Osteoblast (primary cell): Measurements from ENCODE around the gene TMEM255B. TPM values are rescaled to one million over a fixed set of nuclear protein-coding genes. Genes with fewer than 3 reads are reported as not detected.

ENCODE experiments used
- DNase-seq: peaks from one replicate; pipeline ENCODE4 v3.0.0; 2011; ENCODE audit warnings: low spot score, mixed read lengths; ENCODE audit not compliant: insufficient read length; ENCODE audit errors: missing footprints
- H2AFZ ChIP-seq: 2 replicates; pipeline ENCODE4 v1.6.0; 2011; ENCODE audit warnings: mild to moderate bottlenecking, low read length
- H3K27ac ChIP-seq: 2 replicates; pipeline ENCODE4 v1.5.1; 2011; ENCODE audit warnings: mild to moderate bottlenecking, low read depth, low read length, moderate library complexity
- H3K27me3 ChIP-seq: 2 replicates; pipeline ENCODE4 v1.6.0; 2012; ENCODE audit warnings: mild to moderate bottlenecking, control low read depth, inconsistent platforms, low read length, moderate library complexity; ENCODE audit not compliant: insufficient read depth
- H3K36me3 ChIP-seq: 2 replicates; pipeline ENCODE4 v1.5.1; 2011; ENCODE audit warnings: mild to moderate bottlenecking, low read length, control low read depth, moderate library complexity; ENCODE audit not compliant: insufficient read depth
- H3K4me1 ChIP-seq: 2 replicates; pipeline ENCODE4 v1.5.1; 2011; ENCODE audit warnings: mild to moderate bottlenecking, low read length, control low read depth, moderate library complexity; ENCODE audit not compliant: insufficient read depth
- H3K4me2 ChIP-seq: 2 replicates; pipeline ENCODE4 v1.6.0; 2011; ENCODE audit warnings: mild to moderate bottlenecking, low read length; ENCODE audit not compliant: insufficient read depth
- H3K4me3 ChIP-seq: fragments of 200-600 bp; sonication (generic); 3 replicates; pipeline ENCODE4 v1.5.1; 2012; ENCODE audit warnings: mild to moderate bottlenecking, low read length, inconsistent platforms; ENCODE audit not compliant: insufficient read depth
- H3K79me2 ChIP-seq: 2 replicates; pipeline ENCODE4 v1.6.0; 2012; ENCODE audit warnings: mild to moderate bottlenecking, low read length, control low read depth, inconsistent platforms; ENCODE audit not compliant: insufficient read depth
- H3K9me3 ChIP-seq: 2 replicates; pipeline ENCODE4 v1.5.1; 2011; ENCODE audit warnings: low read depth, low read length, control low read depth
- H4K20me1 ChIP-seq: 2 replicates; pipeline ENCODE4 v1.6.0; 2012; ENCODE audit warnings: mild to moderate bottlenecking, low read length, control low read depth; ENCODE audit not compliant: insufficient read depth
- CTCF ChIP-seq: IDR thresholded peaks from 2 replicates; pipeline ENCODE4 v1.5.1; 2011; ENCODE audit warnings: mild to moderate bottlenecking, low read depth, low read length, moderate library complexity; ENCODE audit errors: extremely low read depth
- total RNA-seq: library from RNA; depleted of rRNA; stranded (reverse); fragments of >200 nt; gene quantifications from 2 replicates; pipeline ENCODE4 v1.2.3, GENCODE V29; 2012

TMEM255B gene
- total RNA-seq, 1 donor = 1.8 TPM

- Histone ChIP-seq H3K27me3 (no peaks in the 10 kb centered on the region), H2AFZ (no peak overlapping the region), H3K4me1 (peaks cover 3% of the 10 kb centered on the region), H3K27ac (no peak overlapping the region), H3K79me2 (no peaks in the 10 kb centered on the region), H3K36me3 (no peaks in the 10 kb centered on the region), H3K4me3 (no peak overlapping the region), H4K20me1 (no peaks in the 10 kb centered on the region), H3K4me2 (no peak overlapping the region), H3K9me3 (peaks cover 11% of the 10 kb centered on the region)
- peak; percentile 69 for DNase-seq
- no peak for TF ChIP-seq CTCF
These were observed 45.8 kb downstream of the TMEM255B start for GRCh38 chr13:113804703-113805430.

- H3K27ac ChIP-seq = no peak overlapping the region
- no peak overlapping the region for H2AFZ ChIP-seq
- no peaks in the 10 kb centered on the region for H3K36me3 ChIP-seq
- H4K20me1 ChIP-seq = no peaks in the 10 kb centered on the region
- H3K79me2 ChIP-seq = no peaks in the 10 kb centered on the region
- no peak for TF ChIP-seq CTCF
- H3K27me3 ChIP-seq = no peaks in the 10 kb centered on the region
- peaks cover 12% of the 10 kb centered on the region for H3K9me3 ChIP-seq
- DNase-seq = peak; percentile 85
- no peak overlapping the region for H3K4me2 ChIP-seq
- peaks cover 3% of the 10 kb centered on the region for H3K4me1 ChIP-seq
- H3K4me3 ChIP-seq = no peak overlapping the region
These were observed 46.5 kb downstream of the TMEM255B start for GRCh38 chr13:113805431-113806103.

GRCh38 chr13:113806104-113806471 is 47.1 kb downstream of the TMEM255B start:
- Histone ChIP-seq H3K4me3 (no peak overlapping the region), H3K27ac (no peak overlapping the region), H3K4me1 (peaks cover 3% of the 10 kb centered on the region), H3K79me2 (no peaks in the 10 kb centered on the region), H3K4me2 (no peak overlapping the region), H4K20me1 (no peaks in the 10 kb centered on the region), H2AFZ (no peak overlapping the region), H3K27me3 (no peaks in the 10 kb centered on the region), H3K9me3 (peaks cover 12% of the 10 kb centered on the region), H3K36me3 (no peaks in the 10 kb centered on the region)
- no peak for DNase-seq
- TF ChIP-seq CTCF = no peak

GRCh38 chr13:113806526-113806925 is 47.5 kb downstream of the TMEM255B start:
- Histone ChIP-seq H3K27ac (no peak overlapping the region), H3K4me1 (peaks cover 3% of the 10 kb centered on the region), H3K9me3 (peaks cover 12% of the 10 kb centered on the region), H3K4me3 (no peak overlapping the region), H3K79me2 (no peaks in the 10 kb centered on the region), H2AFZ (no peak overlapping the region), H3K36me3 (no peaks in the 10 kb centered on the region), H3K4me2 (no peak overlapping the region), H4K20me1 (no peaks in the 10 kb centered on the region), H3K27me3 (no peaks in the 10 kb centered on the region)
- no peak for TF ChIP-seq CTCF
- DNase-seq = no peak
